GM13977 (cell line): ENCODE measurements around the gene JADE2.

Experiments used
- DNase-seq: peaks from one replicate; pipeline ENCODE4 v3.0.0; 2012; ENCODE audit warnings: low spot score
- CTCF ChIP-seq: IDR thresholded peaks from 2 replicates; pipeline ENCODE4 v1.5.1; 2012; ENCODE audit warnings: mild to moderate bottlenecking, control low read depth; ENCODE audit not compliant: insufficient read depth; ENCODE audit errors: extremely low read depth, missing control alignments
- in situ Hi-C: fragments of 300-500 bp; cut with MboI; formaldehyde crosslinking; loops from one replicate; pipeline ENCODE4 v1.12.0; 2022; ENCODE audit warnings: low sequenced_read_pairs, low pct_unique_long_range_greater_than_20kb, mixed read lengths, inconsistent platforms; ENCODE audit not compliant: unreplicated experiment

Gene JADE2

GRCh38 chr5:134539732-134540131, 14.3 kb downstream of the JADE2 start:
- no peak for TF ChIP-seq CTCF
- in situ Hi-C loops, result no loop called here
- no peak for DNase-seq

GRCh38 chr5:134540747-134541733, 15.6 kb downstream of the JADE2 start:
- in situ Hi-C loops, result no loop called here
- no peak for TF ChIP-seq CTCF
- DNase-seq, result peak; percentile 55

- no peak for DNase-seq
- in situ Hi-C loops, result no loop called here
Measured at GRCh38 chr5:134541736-134542376, 16.4 kb downstream of the JADE2 start.

GRCh38 chr5:134543820-134544614, 18.5 kb downstream of the JADE2 start:
- in situ Hi-C loops, result no loop called here
- no peak for TF ChIP-seq CTCF
- DNase-seq, result peak; percentile 68

More at GRCh38 chr5:134541736-134542376, 16.4 kb downstream of the JADE2 start:
- TF ChIP-seq CTCF, result no peak

GRCh38 chr5:134545070-134545868, 19.8 kb downstream of the JADE2 start:
- in situ Hi-C loops, result no loop called here
- no peak for DNase-seq
- no peak for TF ChIP-seq CTCF

- DNase-seq, result no peak
- TF ChIP-seq CTCF, result no peak
- in situ Hi-C loops, result no loop called here
Measured at GRCh38 chr5:134547066-134547465, 21.6 kb downstream of the JADE2 start.
